Psoas muscle (tissue), 8 donors: Measurements from ENCODE around the gene MKNK2. TPM values are rescaled to one million over a fixed set of nuclear protein-coding genes. Genes with fewer than 3 reads are reported as not detected.
A peak's percentile ranks its signal among the peaks of the same experiment; 100 is the strongest.

ENCODE experiments used
- ATAC-seq, 4 donors: fragments of 200-7000 bp; cut with Tn5 transposase; one replicate each; pipeline ENCODE4 v1.9.1; 2020; ENCODE audit warnings: moderate library complexity in 3 of 4, mild to moderate bottlenecking in 2 of 4
- DNase-seq, 2 donors: peaks; one replicate each; pipeline ENCODE4 v3.0.0-alpha.2; 2020
- H3K27ac ChIP-seq: fragments of 200-600 bp; one replicate; pipeline ENCODE4 v1.8.0; 2022
- H3K27me3 ChIP-seq, 3 donors: fragments of 200-600 bp in 1 of 3; one replicate each; pipeline versions ENCODE4 v1.6.1 to v1.8.0; 2013 to 2022; ENCODE audit warnings: low read length in 2 of 3, mild to moderate bottlenecking in 2 of 3, moderate library complexity in 1 of 3; ENCODE audit not compliant: insufficient read depth in 3 of 3
- H3K36me3 ChIP-seq, 2 donors: fragments of 200-600 bp in 1 of 2; one replicate each; pipeline versions ENCODE4 v1.6.1 to v1.8.0; 2013 to 2022; ENCODE audit warnings: low read depth in 1 of 2, mild to moderate bottlenecking in 1 of 2, moderate library complexity in 1 of 2; ENCODE audit not compliant: insufficient read depth in 1 of 2
- H3K4me1 ChIP-seq: fragments of 200-600 bp; one replicate; pipeline ENCODE4 v1.8.0; 2022
- H3K4me3 ChIP-seq: fragments of 200-600 bp; one replicate; pipeline ENCODE4 v1.8.0; 2022; ENCODE audit warnings: mild to moderate bottlenecking
- H3K9me3 ChIP-seq: fragments of 200-600 bp; one replicate; pipeline ENCODE4 v1.8.0; 2022
- WGBS, 3 donors: extraction: QIAGEN DNeasy Blood & Tissue Kit; methylation state at CpG; one replicate each; pipeline versions ENCODE4 v1.1.6 to v1.1.7; 2013; 5-methylcytosine and 5-hydroxymethylcytosine counted together
- intact Hi-C, 2 donors: fragments of 100-400 bp; cut with DNase I; formaldehyde crosslinking; loops; one replicate each; pipeline versions ENCODE4 v1.11.0 to v1.14.2; 2022
- polyA plus RNA-seq, 3 donors: library from polyadenylated mRNA; stranded (reverse); fragments of 200-250 nt; gene quantifications; one replicate each; pipeline ENCODE4 v1.2.3, GENCODE V29; 2013
- total RNA-seq, 4 donors: library from RNA; stranded (reverse); fragmentation: NEBNext Ultra II Directional in 2 of 4; extraction: Animal tissue kit (Norgen Biotek cat#: 25700) in 2 of 4; gene quantifications; one replicate each; pipeline versions ENCODE4 v1.2.1 to v1.2.4, GENCODE V29; 2021 to 2023
- TF ChIP-seq, protein P1 (sequence below): fragments of 200-600 bp; IDR thresholded peaks from one replicate; pipeline ENCODE4 v1.8.0; 2022; ENCODE audit warnings: antibody characterized with exemption
- donor health status: healthy with polysubstance abuse.
- donor health status: DM: no; HTN: no; CAD: no; lungs with moderate emphysema.
- donor health status: Bipolar disorder and iron deficiency.
- donor health status: healthy.
- donor health status: DM: yes; HTN: yes; CAD: no.
- donor health status: DM: no; HTN: no; CAD: no.
- donor health status: DM: no; HTN: no; CAD: no.
- donor health status: DM: yes; HTN: yes; CAD: no.

The MKNK2 gene
- total and polyA plus RNA-seq, 7 donors, result 793 to 2,795 (median 1,017) TPM

GRCh38 chr19:2003874-2004273, 47.2 kb downstream of the MKNK2 start:
- H3K4me1 ChIP-seq, result no peaks in the 10 kb centered on the region
- no peak overlapping the region for H3K4me3 ChIP-seq
- no peak for DNase-seq
- TF ChIP-seq, protein P1, sequence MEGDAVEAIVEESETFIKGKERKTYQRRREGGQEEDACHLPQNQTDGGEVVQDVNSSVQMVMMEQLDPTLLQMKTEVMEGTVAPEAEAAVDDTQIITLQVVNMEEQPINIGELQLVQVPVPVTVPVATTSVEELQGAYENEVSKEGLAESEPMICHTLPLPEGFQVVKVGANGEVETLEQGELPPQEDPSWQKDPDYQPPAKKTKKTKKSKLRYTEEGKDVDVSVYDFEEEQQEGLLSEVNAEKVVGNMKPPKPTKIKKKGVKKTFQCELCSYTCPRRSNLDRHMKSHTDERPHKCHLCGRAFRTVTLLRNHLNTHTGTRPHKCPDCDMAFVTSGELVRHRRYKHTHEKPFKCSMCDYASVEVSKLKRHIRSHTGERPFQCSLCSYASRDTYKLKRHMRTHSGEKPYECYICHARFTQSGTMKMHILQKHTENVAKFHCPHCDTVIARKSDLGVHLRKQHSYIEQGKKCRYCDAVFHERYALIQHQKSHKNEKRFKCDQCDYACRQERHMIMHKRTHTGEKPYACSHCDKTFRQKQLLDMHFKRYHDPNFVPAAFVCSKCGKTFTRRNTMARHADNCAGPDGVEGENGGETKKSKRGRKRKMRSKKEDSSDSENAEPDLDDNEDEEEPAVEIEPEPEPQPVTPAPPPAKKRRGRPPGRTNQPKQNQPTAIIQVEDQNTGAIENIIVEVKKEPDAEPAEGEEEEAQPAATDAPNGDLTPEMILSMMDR, result no peak
- intact Hi-C loops, result no loop called here
- ATAC-seq, result no peak
- no peak overlapping the region for H3K27ac ChIP-seq
- 89 to 96% (median 95%) methylated on average over 4 of the region's 4 CpGs for WGBS, 3 donors
- H3K27me3 ChIP-seq, result no peaks in the 10 kb centered on the region
- H3K9me3 ChIP-seq, result no peaks in the 10 kb centered on the region
- H3K36me3 ChIP-seq, result peaks cover 0 to 29% of the 10 kb centered on the region in 2 donors

GRCh38 chr19:1999856-2000515, 51.1 kb downstream of the MKNK2 start:
- DNase-seq, result no peak
- H3K4me1 ChIP-seq, result no peaks in the 10 kb centered on the region
- H3K27me3 ChIP-seq, result no peaks in the 10 kb centered on the region
- intact Hi-C loops, result no loop called here
- TF ChIP-seq, protein P1, result no peak
- peak in 2 of 4 donors; percentile 23 to 26 for ATAC-seq
- peaks cover 0 to 45% of the 10 kb centered on the region in 2 donors for H3K36me3 ChIP-seq
- H3K27ac ChIP-seq, result no peak overlapping the region
- WGBS, 3 donors, result 78 to 86% (median 85%) methylated on average over 19 to 26 of the region's 26 CpGs
- no peak overlapping the region for H3K4me3 ChIP-seq
- H3K9me3 ChIP-seq, result no peaks in the 10 kb centered on the region

GRCh38 chr19:1998712-1999708, 52.0 kb downstream of the MKNK2 start:
- peaks cover 0 to 51% of the 10 kb centered on the region in 2 donors for H3K36me3 ChIP-seq
- H3K4me3 ChIP-seq, result no peak overlapping the region
- H3K9me3 ChIP-seq, result no peaks in the 10 kb centered on the region
- intact Hi-C loops, result no loop called here
- H3K27me3 ChIP-seq, result no peaks in the 10 kb centered on the region
- TF ChIP-seq, protein P1, result no peak
- H3K27ac ChIP-seq, result no peak overlapping the region
- DNase-seq, result no peak
- no peaks in the 10 kb centered on the region for H3K4me1 ChIP-seq
- no peak for ATAC-seq
- WGBS, 3 donors, result 93 to 95% (median 94%) methylated on average over 39 to 52 of the region's 52 CpGs

GRCh38 chr19:1997353-1998233, 53.5 kb downstream of the MKNK2 start:
- intact Hi-C loops, result no loop called here
- DNase-seq, result no peak
- WGBS, 3 donors, result 90 to 95% (median 91%) methylated on average over 31 of the region's 31 CpGs
- Histone ChIP-seq H3K27ac (no peak overlapping the region), H3K4me3 (no peak overlapping the region), H3K4me1 (no peaks in the 10 kb centered on the region), H3K27me3 (no peaks in the 10 kb centered on the region), H3K9me3 (no peaks in the 10 kb centered on the region), H3K36me3 (peaks cover 0 to 53% of the 10 kb centered on the region in 2 donors)
- ATAC-seq, result peak in 1 of 4 donors; percentile 19
- TF ChIP-seq, protein P1, result no peak
